ENCODE data around the gene FARP2. TPM values are rescaled to one million over a fixed set of nuclear protein-coding genes. Genes with fewer than 3 reads are reported as not detected.
A peak's percentile ranks its signal among the peaks of the same experiment; 100 is the strongest.

The FARP2 gene
- total and polyA plus RNA-seq, 10 of the 15 experiments (the other 5 are each of a cell fraction or from before 2014, with no cell fraction given): 5.5 to 67.5 (median 36.8) TPM

GRCh38 chr2:241309684-241310117, 46.4 kb upstream of the FARP2 start:
- ATAC-seq: peak; percentile 71
- FAIRE-seq: no peak
- WGBS (ENCODE audit: insufficient coverage, insufficient replicate concordance, low lambda C conversion rate, missing lambda C conversion rate): 0% methylated on average over 2 of the region's 2 CpGs
- Histone ChIP-seq H3K9ac (ENCODE audit: control insufficient read depth, insufficient read depth, low read length) (peak overlapping the region; percentile 53), H3K4me3 (peak overlapping the region; percentile 64; the same call in 1 of the 2 replicates), H2AFZ (ENCODE audit: control insufficient read depth, low read depth, low read length) (no peak overlapping the region), H3K27me3 (replicated peaks in 1 of 2; ENCODE audit: control insufficient read depth in 2 of 2, insufficient read depth in 2 of 2, low read length in 1 of 2) (no peaks in the 10 kb centered on the region), H3K36me3 (ENCODE audit: control insufficient read depth in 2 of 2, insufficient read depth in 2 of 2, low read length in 1 of 2) (no peaks in the 10 kb centered on the region), H3K79me2 (ENCODE audit: control insufficient read depth, insufficient read depth, low read length) (peaks cover 96% of the 10 kb centered on the region), H3K4me2 (ENCODE audit: control insufficient read depth, insufficient read depth) (peak overlapping the region; percentile 85), H4K20me1 (ENCODE audit: control insufficient read depth, insufficient read depth) (no peaks in the 10 kb centered on the region), H3K27ac (ENCODE audit: control insufficient read depth, insufficient read depth) (peak overlapping the region; percentile 75), H3K9me3 (replicated peaks; ENCODE audit: control insufficient read depth, insufficient read depth, low read length) (no peaks in the 10 kb centered on the region), H3K4me1 (ENCODE audit: control insufficient read depth, insufficient read depth, low read length) (peaks cover 40% of the 10 kb centered on the region)
- in situ Hi-C loops (cut with MboI): no loop called here
- BruUV-seq (replicated peaks): no TSS peak
- ChIA-PET POLR2A (interaction anchor here (1.0 to 1.1 kb wide), 3 partner anchors 9 to 62 kb away, joined by 3 to 5 read pairs (median 3); no protein-coding TSS in a partner anchor), CTCF (interaction anchor here (1.0 to 1.1 kb wide), 3 partner anchors 27 to 91 kb away, joined by 3 read pairs; no protein-coding TSS in a partner anchor), SMC1A (ENCODE audit: uncharacterized antibody, unreplicated experiment) (interaction anchor here (0.7 to 1.7 kb wide), 9 partner anchors 11 to 162 kb away, joined by 3 to 9 read pairs (median 3); no protein-coding TSS in a partner anchor), RAD21 (ENCODE audit: unreplicated experiment) (interaction anchor here (1.0 to 1.7 kb wide), 5 partner anchors 15 to 214 kb away, joined by 3 to 6 read pairs (median 3); no protein-coding TSS in a partner anchor)
- intact Hi-C loops (cut with micrococcal nuclease; ENCODE audit: unreplicated experiment): no loop called here
- peak; percentile 74 for DNase-seq (ENCODE audit: low read depth, low spot score)
- peak; percentile 38 to 81; a peak in 1 of 4 replicates for TF ChIP-seq EP300 (IDR thresholded peaks at IDR 0.05; ENCODE audit: borderline replicate concordance in 1 of 2, control insufficient read depth in 1 of 2, low read depth in 2 of 2, low read length in 2 of 2)
- TF ChIP-seq CUX1 (IDR thresholded peaks at IDR 0.05; ENCODE audit: insufficient replicate concordance, low read depth, low read length): peak; percentile 44
- TF ChIP-seq TBL1XR1 (IDR thresholded peaks at IDR 0.05; ENCODE audit: low read depth, low read length): peak; percentile 37; the same call in 1 of the 2 replicates
- peak; percentile 81 to 83 for TF ChIP-seq BHLHE40 (IDR thresholded peaks at IDR 0.05; ENCODE audit: borderline replicate concordance in 1 of 2, low read depth in 2 of 2, low read length in 1 of 2)
- TF ChIP-seq POU2F2 (IDR thresholded peaks at IDR 0.05; ENCODE audit: borderline replicate concordance, low read depth, low read length): peak; percentile 51; the same call in 1 of the 3 replicates
- TF ChIP-seq NRF1 (conservative IDR thresholded peaks at IDR 0.05; ENCODE audit: low read depth, low read length): no peak
- 0 out of 2 replicates have a peak, but pooled peaks have one; percentile 50 for TF ChIP-seq DPF2 (IDR thresholded peaks at IDR 0.05)
- peak; percentile 61 for TF ChIP-seq CBFB (IDR thresholded peaks at IDR 0.05; ENCODE audit: low read depth)
- TF ChIP-seq MLLT1 (IDR thresholded peaks at IDR 0.05): no peak
- peak; percentile 60 for TF ChIP-seq EED (IDR thresholded peaks at IDR 0.05; ENCODE audit: low read depth)
- no peak for TF ChIP-seq ZBTB11 (CRISPR knock-in tag; IDR thresholded peaks at IDR 0.05)
- peak; percentile 55; the same call in 1 of the 2 replicates for TF ChIP-seq NBN (IDR thresholded peaks at IDR 0.05)
- TF ChIP-seq MAX (IDR thresholded peaks at IDR 0.05; ENCODE audit: low read depth, low read length): no peak; the same call in 1 of the 2 replicates

Measured in GM12878 (cell line).